Effector memory CD8-positive, alpha-beta T cell (primary cell): ENCODE measurements around the gene LTB4R.

Experiments
- ATAC-seq: fragments of 150-1000 bp; cut with Tn5 transposase; replicated peaks from 2 replicates; pipeline ENCODE4 v1.10.0; 2021; ENCODE audit warnings: mild to moderate bottlenecking, moderate library complexity
- DNase-seq, 3 experiments: peaks; one replicate each; pipeline ENCODE4 v3.0.0; 2021
- H3K27ac Mint-ChIP-seq, 2 donors: one replicate each; pipeline ENCODE4 v1.8.0; 2022; ENCODE audit warnings: mild to moderate bottlenecking in 2 of 2, mixed read lengths in 2 of 2, moderate library complexity in 2 of 2
- H3K27me3 Mint-ChIP-seq, 2 donors: one replicate each; pipeline ENCODE4 v1.8.0; 2022; ENCODE audit warnings: mixed read lengths in 2 of 2
- H3K36me3 Mint-ChIP-seq: one replicate; pipeline ENCODE4 v1.8.0; 2022; ENCODE audit warnings: mild to moderate bottlenecking, moderate library complexity, mixed read lengths; ENCODE audit not compliant: insufficient read depth
- H3K4me1 Mint-ChIP-seq, 2 donors: one replicate each; pipeline ENCODE4 v1.8.0; 2022; ENCODE audit warnings: low read depth in 2 of 2, mixed read lengths in 2 of 2
- H3K4me3 Mint-ChIP-seq, 2 donors: one replicate each; pipeline ENCODE4 v1.8.0; 2022; ENCODE audit warnings: mild to moderate bottlenecking in 2 of 2, mixed read lengths in 2 of 2, moderate library complexity in 2 of 2
- H3K9me3 Mint-ChIP-seq, 2 donors: one replicate each; pipeline ENCODE4 v1.8.0; 2022; ENCODE audit warnings: mixed read lengths in 2 of 2

The LTB4R gene

DNA sequence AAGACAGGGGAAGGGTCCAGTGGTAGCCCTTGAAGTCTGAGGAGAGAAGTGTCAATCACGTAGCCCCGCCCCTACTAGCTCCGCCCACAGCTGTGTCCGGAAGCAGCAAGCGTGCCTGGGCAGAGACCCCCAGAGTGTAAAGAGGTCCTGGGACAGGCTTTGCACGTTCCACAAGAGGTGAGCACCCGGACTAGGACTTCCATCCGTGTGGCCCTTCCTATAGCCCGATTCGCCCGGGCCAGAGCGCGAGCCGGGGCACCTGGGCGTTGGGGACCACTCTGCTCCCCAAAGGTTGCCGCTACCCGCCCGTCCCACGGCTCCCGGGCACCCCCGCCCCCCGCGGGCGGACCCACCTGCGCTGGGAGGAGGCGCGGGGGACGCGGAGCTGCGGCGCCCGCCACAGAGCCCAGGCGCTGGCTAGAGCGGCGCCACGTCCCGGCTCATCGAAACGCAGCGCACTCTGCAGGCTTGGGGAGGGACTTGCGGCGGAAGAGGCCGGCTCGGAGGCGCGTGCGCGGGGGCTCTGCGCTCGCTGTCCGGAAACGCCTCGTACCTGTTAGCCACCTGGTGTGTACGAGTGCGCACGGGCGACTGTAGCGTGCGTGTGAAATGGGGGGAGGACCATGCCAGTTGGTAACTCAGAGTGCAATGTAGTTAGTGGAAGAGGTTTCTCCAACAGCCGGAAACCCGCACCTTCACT is 40.0 kb upstream of the LTB4R start, which contains the start of gene RABGGTA:
Gene RABGGTA (minus strand): TSS at position 464 of the 700 bp plus-strand sequence. CDS start 482 bp downstream, outside the sequence.
- DNase-seq (peak; percentile 91 to 92 (median 92)), ATAC-seq (peak; percentile 87)
- H3K27ac Mint-ChIP-seq = peak within 1 kb of the TSS; percentile 80 to 94
- peaks cover 31% of the 10 kb centered on the region for H3K36me3 Mint-ChIP-seq
- H3K27me3 Mint-ChIP-seq = no peaks in the 10 kb centered on the region
- H3K9me3 Mint-ChIP-seq = no peaks in the 10 kb centered on the region
- H3K4me1 Mint-ChIP-seq = peaks cover 24 to 34% of the 10 kb centered on the region in 2 donors
- H3K4me3 Mint-ChIP-seq = peak within 1 kb of the TSS; percentile 83 to 93

DNA sequence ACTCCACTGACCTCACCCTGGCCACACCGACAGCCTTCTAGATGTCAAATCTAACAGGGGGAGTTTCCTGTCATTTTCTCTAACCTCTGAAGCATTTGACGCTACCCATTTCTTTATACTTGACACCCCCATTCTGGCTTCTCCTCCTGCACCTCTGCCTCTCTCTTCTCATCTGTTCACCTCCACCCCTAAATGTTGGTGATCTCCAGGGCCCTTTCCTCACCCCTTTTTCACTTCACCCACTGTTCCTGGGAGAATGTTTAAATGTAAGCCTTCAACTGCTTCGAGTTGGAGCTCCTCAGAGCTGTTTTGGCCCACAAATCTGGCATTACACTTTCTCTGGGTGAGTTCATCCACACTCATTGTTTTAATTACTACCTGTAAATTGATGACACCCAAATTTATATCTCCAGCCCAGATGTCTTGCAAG is 39.5 kb upstream of the LTB4R start:
- DNase-seq = no peak
- Mint-ChIP-seq H3K36me3 (peaks cover 26% of the 10 kb centered on the region), H3K27ac (peak overlapping the region; percentile 80 to 94)

DNA sequence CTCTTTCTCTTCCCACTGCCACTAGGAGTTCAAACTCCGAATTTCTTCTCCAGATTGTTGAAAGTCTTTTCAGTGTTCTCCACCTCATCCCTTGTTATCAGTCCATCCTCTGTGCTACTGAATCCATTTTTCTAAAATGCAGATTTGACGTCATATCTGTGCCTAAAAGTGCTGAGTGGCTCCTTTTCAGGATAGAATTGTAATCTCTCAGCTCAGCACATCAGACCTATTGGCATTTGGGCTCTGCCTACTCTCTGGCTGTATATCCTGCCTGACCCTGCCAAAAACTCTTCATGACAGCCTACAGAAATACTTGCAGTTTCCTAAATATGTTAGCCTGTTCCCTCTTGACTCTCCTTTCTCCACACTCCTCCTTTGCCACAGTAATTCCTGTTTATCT is 38.8 kb upstream of the LTB4R start:
- Mint-ChIP-seq H3K9me3 (no peaks in the 10 kb centered on the region), H3K4me3 (peak overlapping the region; percentile 83 to 93), H3K36me3 (peaks cover 23% of the 10 kb centered on the region), H3K27me3 (no peaks in the 10 kb centered on the region), H3K27ac (peak overlapping the region; percentile 80 to 94), H3K4me1 (peaks cover 17 to 27% of the 10 kb centered on the region in 2 donors)
- DNase-seq = no peak
- no peak for ATAC-seq

More for the DNA sequence above, 39.5 kb upstream of the LTB4R start:
- no peak for ATAC-seq
- H3K4me3 Mint-ChIP-seq = peak overlapping the region; percentile 83 to 93
- H3K9me3 Mint-ChIP-seq = no peaks in the 10 kb centered on the region
- H3K4me1 Mint-ChIP-seq = peaks cover 22 to 33% of the 10 kb centered on the region in 2 donors
- no peaks in the 10 kb centered on the region for H3K27me3 Mint-ChIP-seq

DNA sequence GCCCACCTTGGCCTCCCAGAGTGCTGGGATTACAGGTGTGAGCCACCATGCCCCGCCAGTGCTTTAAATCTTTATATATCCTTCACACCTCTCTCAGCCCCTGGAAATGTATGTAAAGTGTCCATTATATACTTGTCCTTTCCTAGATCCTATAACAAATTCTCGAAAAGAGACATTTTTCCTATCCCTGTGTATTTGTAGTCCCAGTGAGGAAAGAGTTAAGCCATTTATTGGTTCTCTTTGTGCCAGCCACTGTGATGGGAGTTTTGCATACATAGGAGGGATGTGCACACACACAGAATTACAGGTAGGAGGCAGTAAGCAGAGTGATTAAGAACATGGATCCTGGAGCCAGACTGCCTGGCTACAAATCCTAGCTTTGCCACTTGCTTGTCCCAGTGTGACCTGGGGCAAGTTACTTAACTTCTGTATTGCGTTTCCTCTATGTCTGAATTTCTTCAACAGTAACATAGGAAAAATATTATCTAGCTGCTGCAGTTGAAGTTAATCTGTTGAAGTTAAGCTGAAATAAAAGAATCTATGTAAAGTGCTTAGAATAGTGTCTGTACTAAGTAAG is 37.8 kb upstream of the LTB4R start:
- peaks cover 21 to 27% of the 10 kb centered on the region in 2 donors for H3K4me1 Mint-ChIP-seq
- ATAC-seq = no peak
- no peak for DNase-seq

DNA sequence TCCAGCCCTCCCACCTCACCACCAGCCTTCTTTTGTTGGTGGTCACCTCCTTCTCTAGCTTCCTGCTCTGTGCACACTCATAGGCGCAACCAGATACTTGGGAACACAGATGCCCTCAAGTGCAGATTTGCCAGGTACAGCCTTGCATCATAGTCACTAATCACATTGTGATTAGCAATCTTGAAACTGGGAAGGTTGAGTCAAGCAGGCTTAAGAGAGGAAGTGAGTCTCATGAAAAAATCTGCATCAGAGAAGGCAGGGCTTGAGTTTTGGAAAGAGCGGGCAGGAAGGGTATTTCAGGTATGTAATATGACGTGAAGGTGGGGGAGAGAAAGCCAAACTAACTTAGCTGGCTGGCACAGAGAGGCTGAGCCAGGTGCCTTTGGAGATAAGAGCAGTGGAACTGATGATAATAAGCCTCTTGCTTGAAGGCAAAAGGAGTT is 37.2 kb upstream of the LTB4R start:
- H3K4me1 Mint-ChIP-seq = peaks cover 25 to 27% of the 10 kb centered on the region in 2 donors
- ATAC-seq (no peak), DNase-seq (no peak)
- H3K36me3 Mint-ChIP-seq = peaks cover 13% of the 10 kb centered on the region
- H3K9me3 Mint-ChIP-seq = no peaks in the 10 kb centered on the region
- no peak overlapping the region for H3K4me3 Mint-ChIP-seq
- H3K27me3 Mint-ChIP-seq = no peaks in the 10 kb centered on the region
- H3K27ac Mint-ChIP-seq = peak overlapping the region in 1 of 2 donors; percentile 53

More for the DNA sequence above, 37.8 kb upstream of the LTB4R start:
- Mint-ChIP-seq H3K4me3 (no peak overlapping the region), H3K36me3 (peaks cover 18% of the 10 kb centered on the region), H3K27ac (peak overlapping the region; percentile 80 to 94), H3K27me3 (no peaks in the 10 kb centered on the region), H3K9me3 (no peaks in the 10 kb centered on the region)

DNA sequence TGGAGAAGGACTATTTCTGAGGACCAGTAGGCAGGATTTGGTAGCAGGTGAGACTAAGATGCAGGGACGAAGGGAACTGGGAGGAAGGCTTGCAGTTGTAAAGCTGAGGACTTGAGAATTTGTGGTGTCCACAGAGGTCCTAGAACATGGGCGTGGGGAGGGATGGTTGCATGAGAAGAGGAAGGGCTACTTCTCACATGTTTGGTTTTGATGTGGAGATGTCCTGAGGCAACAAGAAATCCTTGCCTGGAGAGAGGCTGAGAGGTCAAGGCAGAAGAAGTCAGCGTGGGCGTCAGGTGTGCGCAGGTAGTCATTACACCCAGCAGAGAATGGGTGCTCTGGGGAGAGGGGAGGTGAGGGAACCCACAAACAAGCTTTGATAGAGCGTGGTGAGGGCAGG is 34.2 kb upstream of the LTB4R start:
- H3K4me3 Mint-ChIP-seq = no peak overlapping the region
- peaks cover 2% of the 10 kb centered on the region for H3K36me3 Mint-ChIP-seq
- ATAC-seq (no peak), DNase-seq (no peak)
- no peaks in the 10 kb centered on the region for H3K9me3 Mint-ChIP-seq
- peak overlapping the region in 1 of 2 donors; percentile 7 for H3K27ac Mint-ChIP-seq
- H3K4me1 Mint-ChIP-seq = peaks cover 19 to 21% of the 10 kb centered on the region in 2 donors
- no peaks in the 10 kb centered on the region for H3K27me3 Mint-ChIP-seq

DNA sequence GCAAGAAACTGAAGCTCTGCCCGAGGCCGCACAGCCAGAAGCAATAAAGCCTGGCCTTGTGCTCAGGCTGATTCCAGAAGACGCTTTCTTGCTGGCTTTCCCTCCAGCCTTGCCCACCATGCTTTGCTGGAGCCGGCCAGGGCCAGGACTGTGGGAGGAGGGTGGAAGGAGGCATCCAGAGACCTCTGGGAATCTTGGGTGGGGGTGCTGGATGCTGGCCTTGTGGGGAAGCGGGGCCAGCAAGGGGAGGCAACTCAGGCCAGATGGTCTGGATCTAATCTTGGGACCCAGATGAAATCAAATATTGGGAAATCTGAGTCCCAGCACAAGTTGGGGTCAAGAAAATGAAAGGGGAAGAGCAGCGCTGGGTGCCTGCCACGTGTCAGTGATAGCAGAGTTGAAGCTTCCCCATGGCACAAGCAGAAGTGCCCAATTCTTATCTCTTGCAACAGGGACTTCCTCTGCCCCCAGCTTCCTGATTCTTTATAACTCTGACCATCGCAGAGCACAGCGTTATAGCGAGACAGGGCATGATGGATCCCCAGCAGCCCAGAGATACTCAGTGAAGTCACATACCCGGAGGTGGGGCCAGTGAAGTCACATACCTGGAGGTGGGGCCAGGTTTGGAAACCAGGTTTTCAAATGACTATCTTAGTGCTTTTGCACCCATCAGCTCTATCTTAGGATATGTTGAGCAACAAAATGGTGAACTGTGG is 33.5 kb upstream of the LTB4R start:
- H3K36me3 Mint-ChIP-seq = peaks cover 2% of the 10 kb centered on the region
- H3K27ac Mint-ChIP-seq = peak overlapping the region in 1 of 2 donors; percentile 27
- ATAC-seq (no peak), DNase-seq (no peak)
- H3K27me3 Mint-ChIP-seq = no peaks in the 10 kb centered on the region
- no peaks in the 10 kb centered on the region for H3K9me3 Mint-ChIP-seq
- H3K4me3 Mint-ChIP-seq = no peak overlapping the region
- peaks cover 14 to 15% of the 10 kb centered on the region in 2 donors for H3K4me1 Mint-ChIP-seq

DNA sequence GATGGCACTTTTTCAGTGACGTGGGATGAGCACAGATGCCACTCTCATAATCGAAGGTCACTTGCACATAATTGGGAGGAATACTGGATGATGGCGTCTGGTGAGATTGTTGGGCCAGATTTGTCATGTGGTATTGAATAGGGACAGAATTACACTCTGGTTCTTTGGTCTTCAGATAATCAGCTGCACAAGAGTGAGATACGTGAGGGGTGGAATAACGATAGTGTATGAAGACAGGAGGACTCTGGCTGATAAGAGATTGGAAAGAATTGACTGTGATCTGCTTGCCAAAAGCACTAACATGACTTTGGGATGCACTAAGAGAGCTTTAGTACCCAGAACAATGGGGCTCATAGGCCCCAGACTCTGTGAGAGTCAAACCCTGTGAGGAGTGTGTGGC is 32.9 kb upstream of the LTB4R start:
- Mint-ChIP-seq H3K4me1 (peaks cover 13 to 15% of the 10 kb centered on the region in 2 donors), H3K27ac (peak overlapping the region in 1 of 2 donors; percentile 27), H3K27me3 (no peaks in the 10 kb centered on the region), H3K36me3 (peaks cover 2% of the 10 kb centered on the region), H3K4me3 (no peak overlapping the region), H3K9me3 (no peaks in the 10 kb centered on the region)
- DNase-seq = no peak
- no peak for ATAC-seq

DNA sequence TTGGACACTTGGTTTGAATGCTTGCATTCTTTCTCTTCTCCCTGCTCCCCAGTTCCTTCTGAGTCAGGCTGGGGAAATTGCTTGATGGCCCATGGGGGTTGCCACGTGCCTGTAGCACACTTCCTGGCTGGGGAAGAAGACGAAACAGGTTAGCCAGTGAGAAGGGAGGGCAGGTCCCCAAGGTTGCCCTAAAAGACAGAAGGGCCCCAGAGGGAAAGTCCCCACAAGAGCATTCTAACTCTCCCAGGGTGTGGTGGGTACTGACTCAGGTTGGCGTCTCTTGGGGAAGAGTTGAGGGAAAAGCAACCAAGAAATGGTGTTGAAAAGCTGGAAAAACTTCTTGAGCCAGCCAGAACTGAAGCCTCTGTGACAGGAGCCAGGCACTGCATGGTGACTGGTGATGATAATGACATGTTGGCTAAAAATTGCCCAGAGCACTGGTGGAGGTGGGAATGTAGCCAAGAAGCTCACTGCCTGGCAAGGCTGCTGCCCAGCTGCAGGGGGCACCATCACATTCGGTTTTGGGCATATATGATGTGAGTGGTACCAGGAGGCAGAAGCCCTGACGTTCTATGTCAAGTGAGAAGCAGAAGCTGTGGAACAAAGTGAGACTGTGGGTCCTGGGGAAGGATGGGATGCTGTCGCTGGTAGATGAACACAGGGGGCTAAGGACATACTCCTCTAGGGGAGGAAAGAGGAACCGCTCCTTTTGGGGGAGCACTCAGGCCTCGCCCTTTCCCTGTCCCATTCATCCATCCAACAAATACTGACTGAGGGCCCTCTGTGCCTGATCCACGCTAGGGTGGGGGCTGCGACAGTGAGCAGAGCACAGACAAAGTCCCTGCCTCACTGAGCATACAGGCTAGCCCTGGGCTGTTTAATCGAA is 31.8 kb upstream of the LTB4R start:
- H3K9me3 Mint-ChIP-seq = no peaks in the 10 kb centered on the region
- H3K27ac Mint-ChIP-seq = peak overlapping the region; percentile 27 to 66
- no peaks in the 10 kb centered on the region for H3K27me3 Mint-ChIP-seq
- ATAC-seq (peak; percentile 91), DNase-seq (peak in 1 of 3 experiments; percentile 26)
- H3K4me1 Mint-ChIP-seq = peaks cover 13 to 15% of the 10 kb centered on the region in 2 donors
- H3K4me3 Mint-ChIP-seq = no peak overlapping the region
- peaks cover 2% of the 10 kb centered on the region for H3K36me3 Mint-ChIP-seq

DNA sequence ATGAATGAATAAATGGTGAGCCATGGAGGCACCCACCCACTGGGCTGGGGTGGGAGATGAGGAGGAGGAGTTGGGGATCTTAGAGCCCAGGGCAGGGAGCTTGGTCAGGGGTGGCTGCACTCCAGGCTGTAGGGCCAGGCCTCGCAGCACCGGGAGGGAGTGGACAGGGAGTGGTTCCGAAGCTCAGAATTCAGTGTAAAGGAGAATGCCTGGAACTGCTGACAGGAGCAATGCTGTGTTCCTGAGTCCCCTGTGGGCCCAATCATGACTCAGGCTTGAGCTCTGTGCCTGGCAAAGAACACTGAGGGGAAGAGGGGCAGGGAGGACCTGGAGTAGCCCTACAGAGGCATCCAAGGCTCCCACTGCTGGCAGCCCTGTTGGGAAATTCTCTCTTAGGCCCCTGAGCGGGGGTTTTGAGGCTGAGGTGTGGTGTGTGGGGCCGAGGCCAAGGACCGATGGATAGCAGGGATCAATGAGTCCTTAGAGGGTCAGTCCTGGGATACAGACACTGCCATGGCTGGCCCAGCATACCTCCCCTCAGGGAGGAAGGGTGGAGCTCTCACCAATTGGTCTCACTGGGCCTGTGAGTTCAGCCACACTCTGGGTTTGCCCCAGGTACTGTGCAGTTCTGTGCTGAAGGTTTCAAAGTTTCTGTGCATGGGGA is 30.4 kb upstream of the LTB4R start:
- Mint-ChIP-seq H3K27me3 (no peaks in the 10 kb centered on the region), H3K9me3 (no peaks in the 10 kb centered on the region), H3K36me3 (peaks cover 2% of the 10 kb centered on the region), H3K4me1 (peaks cover 13 to 15% of the 10 kb centered on the region in 2 donors), H3K27ac (peak overlapping the region in 1 of 2 donors; percentile 90), H3K4me3 (no peak overlapping the region)
- ATAC-seq (no peak), DNase-seq (no peak)

DNA sequence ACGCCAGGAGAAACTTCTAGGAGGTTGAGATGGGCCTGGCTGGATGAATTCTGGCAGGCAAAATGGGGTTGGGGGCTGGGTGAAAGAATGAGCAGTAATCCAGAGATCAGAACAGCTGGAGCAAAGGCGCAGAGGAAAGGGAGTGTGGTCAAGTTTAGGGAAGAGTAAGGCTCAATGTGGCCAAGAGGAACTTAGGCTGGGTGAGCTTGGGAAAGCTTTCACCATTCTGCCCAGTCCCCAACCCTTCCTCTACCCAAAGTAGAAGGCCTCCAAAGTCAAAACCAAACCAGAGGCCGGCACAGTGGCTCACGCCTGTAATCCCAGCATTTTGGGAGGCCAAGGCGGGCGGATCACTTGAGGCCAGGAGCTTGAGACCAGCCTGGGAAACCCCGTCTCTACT is 29.7 kb upstream of the LTB4R start:
- Mint-ChIP-seq H3K27ac (peak overlapping the region in 1 of 2 donors; percentile 9), H3K4me3 (no peak overlapping the region), H3K9me3 (no peaks in the 10 kb centered on the region), H3K27me3 (no peaks in the 10 kb centered on the region), H3K4me1 (peaks cover 13 to 15% of the 10 kb centered on the region in 2 donors), H3K36me3 (peaks cover 2% of the 10 kb centered on the region)
- DNase-seq (no peak), ATAC-seq (no peak)

DNA sequence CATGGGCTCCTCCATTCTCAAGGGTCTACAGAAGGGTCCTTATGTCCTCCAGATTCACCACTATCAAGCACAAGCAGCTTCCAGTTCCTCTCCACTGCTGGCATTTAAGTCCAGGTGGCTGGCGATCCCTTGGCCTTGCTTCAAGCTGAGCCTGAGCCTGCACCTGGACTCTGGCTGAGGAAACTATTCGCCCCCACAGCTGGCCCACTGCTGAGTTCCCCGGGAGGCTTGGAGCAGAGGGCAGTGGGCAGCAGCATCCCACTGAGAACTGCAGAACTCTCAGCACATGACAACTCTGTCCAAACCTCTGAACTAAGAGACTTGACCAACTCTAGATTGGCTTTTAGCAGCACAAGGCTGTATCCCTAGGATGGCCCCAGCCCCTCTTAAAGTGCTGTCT is 28.6 kb upstream of the LTB4R start:
- Mint-ChIP-seq H3K4me1 (peaks cover 13 to 15% of the 10 kb centered on the region in 2 donors), H3K27me3 (no peaks in the 10 kb centered on the region), H3K27ac (no peak overlapping the region), H3K4me3 (no peak overlapping the region), H3K9me3 (no peaks in the 10 kb centered on the region), H3K36me3 (peaks cover 2% of the 10 kb centered on the region)
- ATAC-seq (no peak), DNase-seq (no peak)
